ENCODE measurements around the gene ULK2. TPM values are rescaled to one million over a fixed set of nuclear protein-coding genes. Genes with fewer than 3 reads are reported as not detected.

ULK2 gene
- total RNA-seq, 1 experiment from 2014 or later, result 12.9 TPM

- no peak for DNase-seq (ENCODE audit: low spot score)
- TF ChIP-seq CTCF (conservative IDR thresholded peaks at IDR 0.05; ENCODE audit: low read depth, low read length) (no peak), EZH2 (IDR thresholded peaks at IDR 0.05; ENCODE audit: borderline replicate concordance, low read depth, low read length, poor library complexity, severe bottlenecking) (no peak)
- BruUV-seq (replicated peaks), result no TSS peak
- no peaks in the 10 kb centered on the region for H3K36me3 ChIP-seq (ENCODE audit: insufficient read depth, low read length, poor library complexity, severe bottlenecking)
- no peaks in the 10 kb centered on the region for H3K4me1 ChIP-seq (ENCODE audit: insufficient read depth, low read length, poor library complexity, severe bottlenecking)
- POLR2A ChIA-PET (ENCODE audit: low non-redundant PET), result no interaction called here
- H3K4me3 ChIP-seq (ENCODE audit: low read depth, low read length, poor library complexity, severe bottlenecking), result no peak overlapping the region
- CTCF ChIA-PET, result interaction anchor here (1.3 kb wide), 1 partner anchor 397 kb away, joined by 3 read pairs; no protein-coding TSS in a partner anchor
- intact Hi-C loops (cut with micrococcal nuclease; ENCODE audit: unreplicated experiment), result no loop called here
- H3K27ac ChIP-seq (ENCODE audit: low read depth, low read length, poor library complexity, severe bottlenecking), result no peak overlapping the region
- H3K9me3 ChIP-seq (ENCODE audit: low read depth, low read length, poor library complexity, severe bottlenecking), result no peaks in the 10 kb centered on the region
- H3K27me3 ChIP-seq (replicated peaks; ENCODE audit: insufficient read depth, low read depth, low read length, poor library complexity), result no peaks in the 10 kb centered on the region
Measured at GRCh38 chr17:19759568-19760549, 107.9 kb downstream of the ULK2 start.

- H3K4me3 ChIP-seq (ENCODE audit: low read depth, low read length, poor library complexity, severe bottlenecking), result no peak overlapping the region
Measured at GRCh38 chr17:19757536-19758180, 110.1 kb downstream of the ULK2 start.

GRCh38 chr17:19756546-19756945 is 111.2 kb downstream of the ULK2 start:
- Histone ChIP-seq H3K4me3 (ENCODE audit: low read depth, low read length, poor library complexity, severe bottlenecking) (no peak overlapping the region), H3K36me3 (ENCODE audit: insufficient read depth, low read length, poor library complexity, severe bottlenecking) (no peaks in the 10 kb centered on the region), H3K27ac (ENCODE audit: low read depth, low read length, poor library complexity, severe bottlenecking) (no peak overlapping the region), H3K4me1 (ENCODE audit: insufficient read depth, low read length, poor library complexity, severe bottlenecking) (no peaks in the 10 kb centered on the region), H3K9me3 (ENCODE audit: low read depth, low read length, poor library complexity, severe bottlenecking) (no peaks in the 10 kb centered on the region), H3K27me3 (replicated peaks; ENCODE audit: insufficient read depth, low read depth, low read length, poor library complexity) (no peaks in the 10 kb centered on the region)
- ChIA-PET CTCF (interaction anchor here (0.8 kb wide), 1 partner anchor 12 kb away, joined by 5 read pairs; no protein-coding TSS in a partner anchor), POLR2A (ENCODE audit: low non-redundant PET) (no interaction called here)
- BruUV-seq (replicated peaks), result no TSS peak
- TF ChIP-seq CTCF (conservative IDR thresholded peaks at IDR 0.05; ENCODE audit: low read depth, low read length) (no peak), EZH2 (IDR thresholded peaks at IDR 0.05; ENCODE audit: borderline replicate concordance, low read depth, low read length, poor library complexity, severe bottlenecking) (no peak)
- intact Hi-C loops (cut with micrococcal nuclease; ENCODE audit: unreplicated experiment), result no loop called here
- no peak for DNase-seq (ENCODE audit: low spot score)

More at GRCh38 chr17:19757536-19758180, 110.1 kb downstream of the ULK2 start:
- POLR2A ChIA-PET (ENCODE audit: low non-redundant PET), result no interaction called here
- no TSS peak for BruUV-seq (replicated peaks)
- CTCF ChIA-PET, result no interaction called here
- TF ChIP-seq CTCF (conservative IDR thresholded peaks at IDR 0.05; ENCODE audit: low read depth, low read length) (no peak), EZH2 (IDR thresholded peaks at IDR 0.05; ENCODE audit: borderline replicate concordance, low read depth, low read length, poor library complexity, severe bottlenecking) (no peak)
- DNase-seq (ENCODE audit: low spot score), result no peak
- Histone ChIP-seq H3K9me3 (ENCODE audit: low read depth, low read length, poor library complexity, severe bottlenecking) (no peaks in the 10 kb centered on the region), H3K4me1 (ENCODE audit: insufficient read depth, low read length, poor library complexity, severe bottlenecking) (no peaks in the 10 kb centered on the region), H3K36me3 (ENCODE audit: insufficient read depth, low read length, poor library complexity, severe bottlenecking) (no peaks in the 10 kb centered on the region), H3K27ac (ENCODE audit: low read depth, low read length, poor library complexity, severe bottlenecking) (no peak overlapping the region), H3K27me3 (replicated peaks; ENCODE audit: insufficient read depth, low read depth, low read length, poor library complexity) (no peaks in the 10 kb centered on the region)
- intact Hi-C loops (cut with micrococcal nuclease; ENCODE audit: unreplicated experiment), result no loop called here
